Thoracic aorta (tissue), 2 donors: ENCODE measurements around the gene FGB. TPM values are rescaled to one million over a fixed set of nuclear protein-coding genes. Genes with fewer than 3 reads are reported as not detected.

Source experiments
- ATAC-seq: fragments of 150-250 bp; one replicate; pipeline ENCODE4 v1.8.0; 2017; ENCODE audit warnings: low read depth; ENCODE audit not compliant: insufficient number of reproducible peaks, low FRiP score
- DNase-seq: peaks from one replicate; pipeline ENCODE4 v3.0.0-alpha.2; 2020; ENCODE audit warnings: low spot score
- H3K27ac ChIP-seq, 2 donors: fragments of 200-600 bp; sonication (generic); 1 replicate in 1 of 2; 2 replicates in 1 of 2; pipeline ENCODE4 v1.5.1; 2016; ENCODE audit warnings: mild to moderate bottlenecking in 2 of 2, moderate library complexity in 2 of 2
- H3K27me3 ChIP-seq: fragments of 200-600 bp; sonication (generic); replicated peaks from 2 replicates; pipeline ENCODE4 v1.6.0; 2016; ENCODE audit warnings: mild to moderate bottlenecking; ENCODE audit not compliant: insufficient read depth
- H3K36me3 ChIP-seq: fragments of 200-600 bp; sonication (generic); one replicate; pipeline ENCODE4 v1.5.1; 2016
- H3K4me1 ChIP-seq, 2 donors: fragments of 200-600 bp; sonication (generic); 1 replicate in 1 of 2; 2 replicates in 1 of 2; pipeline versions ENCODE4 v1.5.1 to v1.6.0; 2016; ENCODE audit warnings: low read depth in 2 of 2, mild to moderate bottlenecking in 1 of 2; ENCODE audit not compliant: control insufficient read depth in 1 of 2
- H3K4me3 ChIP-seq: fragments of 200-600 bp; sonication (generic); 2 replicates; pipeline ENCODE4 v1.5.1; 2016; ENCODE audit warnings: mild to moderate bottlenecking
- H3K9me3 ChIP-seq: fragments of 200-600 bp; sonication (generic); 2 replicates; pipeline ENCODE4 v1.5.1; 2016
- total RNA-seq, 2 donors: library from RNA; depleted of rRNA; stranded (reverse); fragments of >200 nt; gene quantifications; one replicate each; pipeline versions ENCODE4 v1.1.0 to v1.2.3, GENCODE V29; 2016
- TF ChIP-seq, protein P1 (sequence below): fragments of 200-600 bp; sonication (generic); IDR thresholded peaks from one replicate; pipeline ENCODE4 v1.5.1; 2019; ENCODE audit warnings: antibody characterized with exemption

The FGB gene
- total RNA-seq, 2 donors from 2014 or later = not detected

DNA sequence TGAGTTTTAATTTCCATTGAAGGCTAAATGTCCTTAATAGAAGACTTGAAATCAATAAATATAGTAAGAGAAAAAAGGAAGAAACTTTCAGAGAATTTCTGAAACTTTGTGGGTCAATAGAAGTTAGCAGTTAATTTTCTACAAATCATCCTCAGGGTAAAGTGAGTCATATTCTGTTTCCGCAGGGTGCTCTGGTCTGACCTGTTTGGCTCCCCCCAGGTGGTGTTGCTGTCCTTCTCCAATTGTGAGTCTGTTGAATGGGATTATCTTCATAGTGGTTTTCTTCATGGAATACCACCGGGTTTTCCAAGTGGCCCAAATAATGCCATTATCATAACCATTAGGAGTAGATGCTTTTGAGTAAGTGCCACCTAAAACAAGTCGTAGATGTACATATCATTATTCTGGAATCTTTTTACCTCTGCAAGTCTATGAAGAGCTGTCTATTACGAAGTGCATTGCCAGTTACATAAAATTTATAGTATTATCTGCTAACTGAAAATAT lies 41.9 kb downstream of the FGB start:
- DNase-seq = no peak
- H3K27ac ChIP-seq = no peak overlapping the region
- H3K9me3 ChIP-seq = no peaks in the 10 kb centered on the region
- H3K36me3 ChIP-seq = no peaks in the 10 kb centered on the region
- no peak for ATAC-seq
- no peaks in the 10 kb centered on the region for H3K4me1 ChIP-seq
- no peaks in the 10 kb centered on the region for H3K27me3 ChIP-seq
- no peak overlapping the region for H3K4me3 ChIP-seq
- TF ChIP-seq, protein P1, sequence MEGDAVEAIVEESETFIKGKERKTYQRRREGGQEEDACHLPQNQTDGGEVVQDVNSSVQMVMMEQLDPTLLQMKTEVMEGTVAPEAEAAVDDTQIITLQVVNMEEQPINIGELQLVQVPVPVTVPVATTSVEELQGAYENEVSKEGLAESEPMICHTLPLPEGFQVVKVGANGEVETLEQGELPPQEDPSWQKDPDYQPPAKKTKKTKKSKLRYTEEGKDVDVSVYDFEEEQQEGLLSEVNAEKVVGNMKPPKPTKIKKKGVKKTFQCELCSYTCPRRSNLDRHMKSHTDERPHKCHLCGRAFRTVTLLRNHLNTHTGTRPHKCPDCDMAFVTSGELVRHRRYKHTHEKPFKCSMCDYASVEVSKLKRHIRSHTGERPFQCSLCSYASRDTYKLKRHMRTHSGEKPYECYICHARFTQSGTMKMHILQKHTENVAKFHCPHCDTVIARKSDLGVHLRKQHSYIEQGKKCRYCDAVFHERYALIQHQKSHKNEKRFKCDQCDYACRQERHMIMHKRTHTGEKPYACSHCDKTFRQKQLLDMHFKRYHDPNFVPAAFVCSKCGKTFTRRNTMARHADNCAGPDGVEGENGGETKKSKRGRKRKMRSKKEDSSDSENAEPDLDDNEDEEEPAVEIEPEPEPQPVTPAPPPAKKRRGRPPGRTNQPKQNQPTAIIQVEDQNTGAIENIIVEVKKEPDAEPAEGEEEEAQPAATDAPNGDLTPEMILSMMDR = no peak

- no peak for DNase-seq
- no peaks in the 10 kb centered on the region for H3K9me3 ChIP-seq
- no peaks in the 10 kb centered on the region for H3K27me3 ChIP-seq
- H3K27ac ChIP-seq = no peak overlapping the region
- TF ChIP-seq, protein P1 = no peak
- no peak for ATAC-seq
- no peaks in the 10 kb centered on the region for H3K4me1 ChIP-seq
- no peaks in the 10 kb centered on the region for H3K36me3 ChIP-seq
- H3K4me3 ChIP-seq = no peak overlapping the region
Measured at GRCh38 chr4:154606728-154607723, 44.2 kb downstream of the FGB start.

GRCh38 chr4:154608361-154609252 lies 45.8 kb downstream of the FGB start:
- TF ChIP-seq, protein P1 = no peak
- ATAC-seq (no peak), DNase-seq (no peak)
- Histone ChIP-seq H3K36me3 (no peaks in the 10 kb centered on the region), H3K27me3 (no peaks in the 10 kb centered on the region), H3K9me3 (no peaks in the 10 kb centered on the region), H3K27ac (no peak overlapping the region), H3K4me3 (no peak overlapping the region), H3K4me1 (no peaks in the 10 kb centered on the region)

- Histone ChIP-seq H3K36me3 (no peaks in the 10 kb centered on the region), H3K9me3 (no peaks in the 10 kb centered on the region), H3K27me3 (no peaks in the 10 kb centered on the region)
Measured at GRCh38 chr4:154609532-154609931, 46.7 kb downstream of the FGB start.

More at GRCh38 chr4:154609532-154609931, 46.7 kb downstream of the FGB start:
- no peaks in the 10 kb centered on the region for H3K4me1 ChIP-seq
- DNase-seq = no peak
- no peak overlapping the region for H3K27ac ChIP-seq
- no peak overlapping the region for H3K4me3 ChIP-seq
- TF ChIP-seq, protein P1 = no peak
- ATAC-seq = no peak
